Stimulated activated CD8-positive, alpha-beta memory T cell treated with anti-CD3 and anti-CD28 coated beads, Interleukin-15, amount 100 ng/mL, for 4 hours (primary cell): ENCODE measurements around the gene SLC6A6.
"Not testable (repeated sequence)": the region's sequence is repeated elsewhere in the genome, so short reads cannot be mapped to it uniquely, and the experiment has no call there.

Experiments
- DNase-seq, 2 donors: peaks; one replicate each; pipeline ENCODE4 v3.0.0-alpha.2; 2020; ENCODE audit warnings: low read depth in 2 of 2

The SLC6A6 gene

GRCh38 chr3:14398797-14399106 lies 3.7 kb upstream of the SLC6A6 start:
- no peak for DNase-seq

DNA sequence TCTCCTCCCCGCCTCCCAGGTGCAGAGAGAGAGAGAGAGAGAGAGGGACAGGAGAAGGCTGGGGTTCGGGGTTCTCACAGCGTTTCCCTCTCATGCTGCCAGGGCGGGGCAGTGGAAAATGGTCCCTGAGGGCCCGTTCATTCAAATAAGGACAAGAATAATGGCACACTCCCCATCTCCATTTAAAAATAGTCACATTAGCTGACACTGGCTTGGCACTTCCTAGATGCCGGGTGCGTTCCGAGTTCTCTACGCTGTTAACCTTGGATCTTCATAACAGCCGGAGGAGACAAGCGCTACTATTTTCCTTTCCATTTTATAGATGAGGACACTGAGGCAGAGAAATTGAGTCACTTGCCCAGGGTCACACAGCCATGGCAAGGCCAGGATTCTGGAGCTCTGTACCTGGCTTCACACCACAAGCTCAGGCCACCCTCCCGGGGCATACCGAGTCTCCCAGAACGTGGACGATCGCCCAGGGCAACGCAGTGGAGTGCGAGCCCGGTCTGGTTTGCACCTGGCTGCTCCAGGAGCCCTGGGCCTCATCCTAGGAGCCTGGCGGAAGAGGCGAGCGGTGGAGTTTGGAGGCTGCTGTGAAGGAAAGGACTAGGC lies 608 bp upstream of the SLC6A6 start:
- no peak for DNase-seq

GRCh38 chr3:14403619-14404155 lies 1.3 kb downstream of the SLC6A6 start:
- DNase-seq = no peak

DNA sequence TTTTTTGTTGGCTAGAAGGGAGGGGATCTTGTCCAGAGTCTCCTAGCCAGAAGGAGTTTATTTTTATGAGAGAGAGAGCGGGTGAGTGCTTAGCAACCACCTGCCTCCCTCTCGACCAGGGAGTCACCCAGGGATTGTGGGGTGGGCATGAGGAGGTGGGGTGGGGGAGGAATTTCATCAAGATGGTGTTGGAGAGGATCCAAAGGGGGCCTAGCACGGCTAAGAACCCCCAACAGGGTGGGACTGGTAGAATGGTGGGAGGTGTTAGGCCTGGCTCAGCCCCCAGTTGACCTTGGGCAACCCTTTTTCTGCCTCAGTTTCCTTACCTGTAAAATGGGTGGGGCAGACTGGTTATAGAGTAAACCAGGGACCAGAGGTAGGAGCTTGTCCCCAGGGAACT lies 1.8 kb downstream of the SLC6A6 start:
- DNase-seq = no peak

- DNase-seq = no peak
These were observed 2.4 kb downstream of the SLC6A6 start for GRCh38 chr3:14404631-14405359.

DNA sequence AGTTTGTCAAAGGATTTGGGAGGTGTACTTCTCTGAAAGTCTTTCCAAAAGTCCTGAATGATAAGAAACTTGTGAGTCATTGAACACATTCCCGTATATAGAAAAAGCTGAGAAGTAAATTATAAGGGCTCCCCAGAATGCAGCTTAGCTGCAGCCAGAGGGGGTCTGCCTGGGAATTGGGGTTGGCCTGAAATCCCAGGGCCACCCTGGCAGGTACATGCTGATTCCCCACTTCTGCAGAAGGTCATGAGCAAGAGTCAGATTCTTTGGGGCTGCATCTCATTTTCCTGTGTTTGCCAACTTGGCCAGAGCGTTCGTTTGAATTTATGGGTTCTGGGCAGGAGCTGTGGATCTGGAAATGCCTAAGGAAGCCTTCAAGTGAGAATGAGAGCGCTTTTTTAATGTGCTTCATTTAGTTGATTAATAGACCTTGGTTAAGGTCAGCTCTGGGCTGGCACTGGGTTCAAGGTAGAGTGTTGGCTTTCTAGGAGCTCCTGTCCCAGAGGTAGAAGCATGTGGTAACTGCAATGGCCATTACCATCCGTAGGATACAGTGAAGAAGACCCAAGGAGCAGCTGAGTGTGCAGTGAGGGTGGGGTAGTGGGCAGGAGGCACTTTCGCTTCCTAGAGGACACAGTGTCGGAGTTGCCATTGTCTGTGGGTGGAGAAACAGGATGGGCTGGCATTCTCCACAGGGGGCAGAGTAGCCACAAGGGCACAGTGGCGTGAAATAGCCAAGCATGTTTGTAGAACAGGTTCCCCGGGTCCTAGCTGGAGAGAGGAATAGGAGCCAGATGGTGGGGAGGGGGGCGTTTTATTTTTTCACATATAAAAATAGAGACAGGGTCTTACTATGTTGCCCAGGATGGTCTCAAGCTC lies 3.2 kb downstream of the SLC6A6 start:
- DNase-seq = no peak

- DNase-seq = no peak
These were observed 3.9 kb downstream of the SLC6A6 start for GRCh38 chr3:14406336-14406735.

- no peak for DNase-seq
These were observed 4.4 kb downstream of the SLC6A6 start for GRCh38 chr3:14406766-14407165.

DNA sequence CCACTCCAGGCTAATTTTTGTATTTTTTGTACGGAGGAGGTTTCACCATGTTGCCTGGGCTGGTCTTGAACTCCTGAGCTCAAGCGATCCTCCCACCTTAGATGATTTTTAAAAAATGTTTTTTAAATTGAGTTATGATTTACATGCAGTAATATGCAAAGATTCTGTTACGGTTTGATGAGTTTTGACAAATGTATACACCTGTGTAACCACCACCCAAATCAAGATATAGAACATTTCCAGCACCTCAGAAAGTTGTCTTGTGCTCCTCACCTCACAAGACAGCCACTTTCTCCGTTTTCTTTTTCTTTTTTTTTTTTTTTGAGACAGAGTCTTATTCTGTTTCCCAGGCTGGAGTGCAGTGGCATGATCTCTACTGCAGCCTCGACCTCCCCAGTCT lies 4.8 kb downstream of the SLC6A6 start:
- no peak for DNase-seq

GRCh38 chr3:14409779-14410063 lies 7.3 kb downstream of the SLC6A6 start:
- DNase-seq = not testable (repeated sequence)

DNA sequence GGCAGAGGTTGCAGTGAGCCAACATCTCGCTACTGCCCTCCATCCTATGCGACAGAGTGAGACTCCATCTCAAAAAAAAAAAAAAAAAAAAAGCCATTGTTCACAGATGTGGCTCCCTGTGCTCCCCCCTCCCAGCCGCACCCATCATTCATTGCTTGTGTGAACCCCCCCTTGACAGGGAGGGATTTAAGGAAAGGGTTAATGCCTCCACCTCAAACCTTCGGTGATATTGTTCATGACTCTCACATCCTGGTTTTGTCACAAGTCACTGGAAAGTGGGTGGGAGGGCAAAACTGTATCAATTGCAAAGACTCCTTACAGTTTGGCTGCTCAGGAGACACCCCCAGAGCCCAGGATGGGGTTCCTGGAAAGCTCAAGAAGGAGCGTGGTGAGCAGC lies 7.7 kb downstream of the SLC6A6 start:
- no peak for DNase-seq

- DNase-seq = no peak
These were observed 8.2 kb downstream of the SLC6A6 start for GRCh38 chr3:14410503-14411165.

GRCh38 chr3:14411166-14411526 lies 8.7 kb downstream of the SLC6A6 start:
- no peak for DNase-seq

DNA sequence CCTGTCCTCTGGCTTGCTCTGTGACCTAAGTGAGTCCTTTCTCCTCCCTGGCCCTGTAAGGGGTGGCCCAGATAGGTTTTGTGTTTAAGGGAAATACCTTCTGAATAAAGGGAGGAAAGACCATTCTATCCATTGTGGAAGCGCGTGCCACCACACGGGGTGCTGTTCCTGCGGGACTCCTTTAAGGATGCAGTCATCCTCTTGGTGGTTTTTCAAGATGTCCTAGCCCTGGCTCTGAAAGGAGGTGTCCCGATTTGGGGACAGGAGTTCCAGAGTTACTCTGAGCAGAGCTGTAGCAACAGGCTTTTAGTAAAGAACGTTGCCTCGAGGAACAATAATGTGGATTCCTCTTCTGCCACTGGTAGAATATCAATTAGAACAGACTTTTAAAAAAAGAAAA lies 9.6 kb downstream of the SLC6A6 start:
- no peak for DNase-seq

DNA sequence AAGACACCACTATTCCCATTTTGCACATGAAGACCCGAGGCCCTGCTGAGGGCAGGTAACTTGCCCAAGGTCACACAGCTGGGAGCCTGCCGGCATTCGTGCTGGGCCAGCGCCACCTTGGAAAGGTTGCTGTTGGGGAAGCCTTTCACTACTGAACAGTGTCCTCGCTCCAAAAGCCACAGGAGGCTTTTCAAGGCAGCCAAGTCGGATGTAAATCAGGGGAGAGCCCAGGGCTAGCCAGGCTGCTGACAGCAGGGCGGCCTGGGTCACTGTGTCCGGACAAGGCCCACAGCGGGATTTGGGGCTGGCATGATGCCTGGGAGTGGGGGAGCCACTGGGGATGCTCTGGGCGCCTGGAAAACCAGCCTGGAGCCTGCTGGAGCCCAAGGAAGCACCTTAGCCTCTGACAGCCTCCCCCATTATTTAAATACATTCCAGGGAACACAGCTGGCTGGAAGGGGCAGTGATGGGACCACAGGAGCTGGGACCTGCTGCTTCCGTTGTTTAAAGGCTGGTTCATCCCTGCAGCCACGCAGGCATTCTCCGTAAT lies 10.5 kb downstream of the SLC6A6 start:
- DNase-seq = no peak

DNA sequence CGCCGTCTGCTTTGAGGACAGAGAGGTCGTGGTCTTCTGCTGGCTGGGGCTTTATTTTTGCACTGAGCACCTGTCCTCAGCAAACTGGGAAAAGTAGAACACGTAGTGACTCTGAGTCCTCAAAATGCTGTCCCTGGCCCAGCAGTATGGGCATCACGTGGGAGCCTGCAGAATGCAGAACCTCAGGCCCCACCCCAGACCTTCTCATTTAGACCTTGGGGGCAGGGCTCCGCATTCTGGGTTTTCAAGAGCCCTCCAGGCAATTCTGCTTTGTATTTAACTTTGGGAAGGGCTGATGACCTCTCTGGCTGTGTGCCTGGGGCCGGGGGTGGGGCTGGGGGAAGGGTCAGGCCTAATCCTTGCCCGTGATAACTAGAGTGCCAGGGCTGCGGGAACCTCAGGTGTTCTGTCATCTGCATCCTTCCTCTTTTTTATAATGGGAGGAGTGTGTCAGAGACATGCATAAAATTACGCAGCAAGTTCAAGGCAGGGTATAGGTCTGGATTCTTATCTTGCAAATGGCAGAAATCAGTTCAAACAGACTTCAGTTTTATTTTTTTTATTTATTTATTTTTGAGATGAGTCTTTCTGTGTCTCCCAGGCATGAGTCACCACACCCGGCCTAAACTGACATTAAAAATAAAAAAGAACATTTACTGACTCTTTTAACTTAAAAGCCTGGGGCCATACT lies 11.1 kb downstream of the SLC6A6 start:
- DNase-seq = no peak

GRCh38 chr3:14414846-14415464 lies 12.5 kb downstream of the SLC6A6 start:
- no peak for DNase-seq

DNA sequence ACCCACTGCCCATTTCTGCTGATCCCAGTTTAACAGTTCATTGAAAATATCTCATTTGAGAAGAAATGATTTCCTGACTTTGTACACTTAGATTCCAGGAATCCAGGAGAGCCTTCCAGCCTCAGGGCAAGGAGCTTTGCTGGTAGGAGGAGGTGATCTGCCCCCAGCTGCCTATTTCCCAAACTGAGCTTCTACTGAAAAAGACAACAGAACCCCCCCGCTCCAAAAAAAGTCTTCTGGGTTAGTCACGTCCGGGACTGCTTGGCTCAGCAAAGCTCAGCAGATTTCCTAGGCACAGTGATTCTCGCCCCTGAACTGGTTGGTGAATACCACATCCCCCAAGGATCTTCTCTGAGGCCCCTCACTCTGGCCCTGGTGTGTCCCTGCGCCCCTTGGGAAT lies 13.1 kb downstream of the SLC6A6 start:
- no peak for DNase-seq

DNA sequence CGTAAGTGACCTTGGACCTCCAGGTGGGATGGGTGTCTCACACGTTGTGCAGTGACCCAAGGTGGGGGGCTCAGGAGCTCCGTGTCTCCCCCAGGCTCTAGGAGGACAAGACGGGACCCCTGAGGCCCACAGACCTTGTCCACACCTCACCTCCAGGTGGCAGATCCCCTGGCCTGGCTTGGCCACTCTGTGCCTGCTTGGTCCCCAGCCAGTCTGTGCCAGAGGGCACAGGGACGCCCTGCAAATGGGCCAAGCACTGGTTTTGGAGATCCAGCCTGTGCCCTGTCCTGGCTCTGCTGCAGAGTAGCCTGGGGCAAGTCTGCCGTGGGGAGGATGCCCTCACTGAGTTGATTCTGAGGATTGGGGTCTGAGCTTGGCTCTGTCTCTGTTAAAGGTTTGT lies 14.0 kb downstream of the SLC6A6 start:
- DNase-seq = no peak

DNA sequence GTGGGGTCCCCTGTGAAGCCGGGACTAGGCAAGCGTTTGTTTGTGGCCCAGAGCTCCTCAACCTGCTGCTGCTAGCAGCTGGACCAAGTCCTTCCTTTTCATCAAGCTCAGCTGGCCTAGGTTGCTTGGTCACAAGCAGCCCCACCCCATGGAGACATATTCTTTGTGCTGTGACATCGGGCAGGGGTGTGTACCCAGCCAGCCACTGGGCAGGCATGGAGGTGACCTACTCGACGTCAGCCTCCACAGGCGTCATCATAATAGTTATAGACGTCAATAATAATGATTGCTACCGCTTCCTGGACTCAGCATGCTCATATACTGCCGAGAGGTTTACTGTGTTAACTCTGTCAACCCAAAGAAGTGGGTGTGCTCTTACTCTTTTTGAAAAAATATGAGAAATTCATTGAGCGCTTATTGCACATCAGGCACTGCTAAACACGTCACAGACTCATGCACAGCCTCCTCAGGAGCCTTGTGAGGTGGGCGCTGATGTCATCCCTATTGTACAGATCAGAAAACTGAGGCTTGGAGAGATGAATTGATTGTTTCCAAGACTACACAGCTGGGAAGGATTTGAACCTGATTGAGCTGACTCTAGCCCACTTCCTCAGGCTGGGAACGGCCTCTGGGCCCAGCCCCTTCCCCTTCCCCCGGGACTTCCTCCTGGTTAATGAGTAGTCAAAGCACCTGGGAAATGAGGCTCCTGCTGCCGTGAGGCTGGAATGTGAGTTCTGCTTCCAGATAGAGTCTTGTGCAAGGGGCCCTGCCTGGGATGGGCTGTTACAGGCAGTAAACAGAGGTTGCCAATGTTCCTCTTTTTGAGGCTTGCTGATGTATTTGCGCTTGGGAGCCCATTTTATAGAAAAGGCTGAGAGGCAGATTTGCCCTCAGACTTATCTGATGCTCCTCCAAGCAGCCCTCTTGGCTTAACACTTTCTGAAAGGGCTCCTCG lies 16.2 kb downstream of the SLC6A6 start:
- no peak for DNase-seq
